Measurements from ENCODE around the gene GARIN5B.
"Not testable (repeated sequence)": the region's sequence is repeated elsewhere in the genome, so short reads cannot be mapped to it uniquely, and the experiment has no call there.

Gene GARIN5B

DNA sequence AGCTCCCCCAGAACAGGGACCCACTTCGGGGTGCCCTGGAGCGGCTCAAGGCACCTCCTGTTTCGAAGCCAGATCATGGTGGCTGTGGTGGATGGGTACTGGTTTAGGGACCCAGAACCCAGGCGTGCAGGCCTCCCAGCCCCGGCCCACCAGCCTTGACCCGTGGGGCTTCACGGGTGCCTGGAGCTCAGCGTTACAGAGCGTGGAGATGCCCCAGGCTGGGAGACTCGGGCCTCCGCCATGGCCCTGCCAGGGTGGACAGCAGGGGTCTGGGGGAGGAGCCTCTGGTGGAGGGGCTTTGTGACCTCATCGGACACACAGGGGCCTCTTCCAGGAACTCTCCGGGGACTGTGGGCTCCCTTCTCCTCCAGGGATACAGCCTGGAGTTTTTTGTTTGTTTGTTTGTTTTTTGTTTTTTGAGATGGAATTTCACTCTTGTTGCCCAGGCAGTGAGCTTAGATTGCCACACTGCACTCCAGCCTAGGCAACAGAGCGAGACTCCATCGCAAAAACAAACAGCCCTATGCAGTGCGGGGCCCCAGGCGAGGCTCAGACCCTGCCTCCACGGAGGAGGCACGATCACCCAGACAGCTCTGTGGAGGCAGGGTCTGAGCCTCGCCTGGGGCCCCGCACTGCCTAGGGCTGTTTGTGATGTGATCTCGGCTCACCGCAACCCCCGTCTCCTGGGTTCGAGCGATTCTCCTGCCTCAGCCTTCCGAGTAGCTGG lies at the start of gene GARIN5B:
GARIN5B (minus strand) TSS at position 271 of the 727 bp plus-strand sequence; CDS start at position 77, 194 bp downstream.
- Mint-ChIP-seq H3K27me3 (ENCODE audit: low read depth) (peaks cover 10% of the 10 kb centered on the region), H3K9me3 (no peaks in the 10 kb centered on the region), H3K4me3 (no peak within 1 kb of the TSS), H3K27ac (no peak within 1 kb of the TSS), H3K4me1 (ENCODE audit: low read depth) (no peaks in the 10 kb centered on the region), H3K36me3 (ENCODE audit: low read depth) (no peaks in the 10 kb centered on the region)

DNA sequence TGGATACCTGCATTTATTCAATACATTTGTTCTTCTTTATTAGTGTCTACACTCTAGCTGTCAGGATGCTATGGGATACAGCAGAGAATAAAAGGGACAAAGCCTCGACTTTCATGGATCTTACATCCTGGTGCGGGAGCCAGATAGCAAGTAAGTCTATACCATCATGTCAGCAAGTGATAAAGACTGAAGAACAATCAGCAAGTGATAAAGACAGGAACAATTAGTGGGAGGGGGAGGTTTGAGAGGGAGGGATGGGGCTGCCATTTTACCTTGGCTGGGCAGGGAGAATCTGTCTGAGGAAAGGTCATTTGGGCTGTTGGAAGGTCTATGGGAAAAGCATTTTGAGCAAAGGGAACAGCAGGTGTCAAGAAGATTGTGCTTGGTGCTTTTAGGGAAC lies 47.1 kb upstream of the GARIN5B start:
- Mint-ChIP-seq H3K4me1 (ENCODE audit: low read depth) (peaks cover 22% of the 10 kb centered on the region), H3K27me3 (ENCODE audit: low read depth) (peaks cover 9% of the 10 kb centered on the region), H3K36me3 (ENCODE audit: low read depth) (peaks cover 20% of the 10 kb centered on the region), H3K27ac (peak overlapping the region; percentile 35), H3K9me3 (peaks cover 12% of the 10 kb centered on the region), H3K4me3 (no peak overlapping the region)

DNA sequence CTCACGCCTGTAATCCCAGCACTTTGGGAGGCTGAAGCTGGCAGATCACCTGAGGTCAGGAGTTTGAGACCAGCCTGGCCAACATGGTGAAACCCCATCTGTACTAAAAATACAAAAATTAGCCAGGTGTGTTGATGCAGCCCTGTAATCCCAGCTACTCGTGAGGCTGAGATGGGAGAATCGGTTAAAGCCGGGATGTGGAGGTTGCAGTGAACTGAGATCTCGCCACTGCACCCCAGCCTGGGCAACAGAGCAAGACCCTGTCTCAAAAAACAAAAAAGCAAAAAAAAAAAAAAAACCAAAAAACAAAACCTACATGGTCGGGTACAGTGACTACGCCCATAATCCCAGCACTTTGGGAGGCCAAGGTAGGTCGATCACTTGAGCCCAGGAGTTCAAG lies 46.1 kb upstream of the GARIN5B start:
- H3K4me3 Mint-ChIP-seq; H3K27me3 Mint-ChIP-seq (ENCODE audit: low read depth): not testable (repeated sequence)
- H3K36me3 Mint-ChIP-seq (ENCODE audit: low read depth) = peaks cover 20% of the 10 kb centered on the region
- H3K4me1 Mint-ChIP-seq (ENCODE audit: low read depth) = peaks cover 22% of the 10 kb centered on the region
- H3K27ac Mint-ChIP-seq = peak overlapping the region; percentile 73
- H3K9me3 Mint-ChIP-seq = peaks cover 12% of the 10 kb centered on the region

DNA sequence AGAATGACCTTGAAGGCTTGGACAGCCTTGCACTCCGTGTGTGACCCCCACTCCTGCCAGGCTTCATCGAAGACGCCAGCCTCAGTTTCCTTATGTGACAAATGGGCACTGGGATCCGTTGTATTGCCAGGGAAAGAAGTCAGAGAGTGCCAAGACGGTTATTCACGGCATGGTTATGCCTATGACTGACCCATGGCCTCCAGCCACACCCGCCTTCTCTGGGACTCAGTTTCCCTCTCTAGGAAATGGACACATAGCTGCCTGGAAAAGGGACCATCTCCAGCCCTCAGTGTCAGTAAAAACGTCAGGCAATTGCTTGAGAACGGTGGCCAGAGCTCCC lies 45.4 kb upstream of the GARIN5B start:
- peak overlapping the region; percentile 97 for H3K27ac Mint-ChIP-seq
- peaks cover 12% of the 10 kb centered on the region for H3K9me3 Mint-ChIP-seq
- H3K36me3 Mint-ChIP-seq (ENCODE audit: low read depth) = peaks cover 25% of the 10 kb centered on the region
- peaks cover 26% of the 10 kb centered on the region for H3K4me1 Mint-ChIP-seq (ENCODE audit: low read depth)
- H3K27me3 Mint-ChIP-seq (ENCODE audit: low read depth) = peaks cover 6% of the 10 kb centered on the region
- H3K4me3 Mint-ChIP-seq = peak overlapping the region; percentile 90

DNA sequence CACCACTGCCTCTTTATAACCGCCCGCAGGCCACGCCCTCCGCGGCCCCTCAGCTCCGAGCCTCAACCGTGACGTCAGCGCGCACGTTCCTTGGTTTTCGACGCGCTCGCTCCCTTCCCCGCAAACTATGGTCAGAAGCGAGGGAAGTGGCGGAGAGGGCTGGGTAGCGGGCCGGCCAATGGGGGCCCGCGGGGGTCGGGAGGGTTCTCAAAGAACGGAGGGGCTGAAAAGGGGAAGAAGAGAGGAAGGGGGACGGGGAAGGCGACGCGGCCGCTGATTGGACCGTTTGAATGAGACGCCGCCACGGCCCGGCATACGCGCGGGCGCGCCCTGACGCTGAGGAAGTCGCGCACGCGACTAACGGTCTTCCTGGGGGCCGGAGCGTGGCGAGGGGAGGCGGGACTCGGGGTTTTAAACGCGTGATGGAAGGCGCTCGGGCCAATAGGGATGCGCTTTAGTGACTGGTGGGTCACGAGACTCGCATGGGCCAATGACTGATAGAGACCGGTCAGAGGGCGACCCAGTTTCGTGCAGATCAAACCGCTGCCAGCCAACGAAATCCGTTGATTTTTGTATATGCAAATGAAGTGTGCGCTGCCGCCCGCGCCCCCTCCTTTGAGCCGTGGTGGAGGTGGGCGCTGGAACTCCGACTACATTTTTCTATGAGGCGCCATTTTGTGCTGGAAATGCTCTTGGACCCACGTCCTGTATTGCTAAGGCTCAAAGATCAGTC lies 44.9 kb upstream of the GARIN5B start:
- peaks cover 6% of the 10 kb centered on the region for H3K27me3 Mint-ChIP-seq (ENCODE audit: low read depth)
- H3K4me3 Mint-ChIP-seq = peak overlapping the region; percentile 90
- peaks cover 30% of the 10 kb centered on the region for H3K4me1 Mint-ChIP-seq (ENCODE audit: low read depth)
- peaks cover 30% of the 10 kb centered on the region for H3K36me3 Mint-ChIP-seq (ENCODE audit: low read depth)
- peaks cover 12% of the 10 kb centered on the region for H3K9me3 Mint-ChIP-seq
- peak overlapping the region; percentile 97 for H3K27ac Mint-ChIP-seq

DNA sequence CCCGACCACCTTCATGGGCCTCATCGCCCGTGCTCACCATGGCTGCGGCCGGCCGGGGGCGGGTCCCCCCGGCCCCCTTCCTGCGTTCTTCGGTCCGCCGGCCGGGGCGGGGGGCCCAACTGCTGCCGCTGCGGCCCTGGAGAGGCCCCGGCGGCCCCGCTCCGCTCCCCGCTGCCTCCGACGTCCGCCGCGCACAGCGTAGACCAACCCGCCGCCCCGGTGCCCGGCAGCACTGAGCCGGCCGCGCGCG lies 44.4 kb upstream of the GARIN5B start, which contains the start of gene UBE2S:
UBE2S (minus strand) TSS at position 239 of the 250 bp plus-strand sequence; CDS start at position 40, 199 bp downstream.
- peaks cover 12% of the 10 kb centered on the region for H3K9me3 Mint-ChIP-seq
- H3K27me3 Mint-ChIP-seq (ENCODE audit: low read depth) = not testable (repeated sequence)
- H3K4me3 Mint-ChIP-seq = peak within 1 kb of the TSS; percentile 90
- peaks cover 30% of the 10 kb centered on the region for H3K4me1 Mint-ChIP-seq (ENCODE audit: low read depth)
- H3K27ac Mint-ChIP-seq = peak within 1 kb of the TSS; percentile 97
- H3K36me3 Mint-ChIP-seq (ENCODE audit: low read depth) = peaks cover 33% of the 10 kb centered on the region

DNA sequence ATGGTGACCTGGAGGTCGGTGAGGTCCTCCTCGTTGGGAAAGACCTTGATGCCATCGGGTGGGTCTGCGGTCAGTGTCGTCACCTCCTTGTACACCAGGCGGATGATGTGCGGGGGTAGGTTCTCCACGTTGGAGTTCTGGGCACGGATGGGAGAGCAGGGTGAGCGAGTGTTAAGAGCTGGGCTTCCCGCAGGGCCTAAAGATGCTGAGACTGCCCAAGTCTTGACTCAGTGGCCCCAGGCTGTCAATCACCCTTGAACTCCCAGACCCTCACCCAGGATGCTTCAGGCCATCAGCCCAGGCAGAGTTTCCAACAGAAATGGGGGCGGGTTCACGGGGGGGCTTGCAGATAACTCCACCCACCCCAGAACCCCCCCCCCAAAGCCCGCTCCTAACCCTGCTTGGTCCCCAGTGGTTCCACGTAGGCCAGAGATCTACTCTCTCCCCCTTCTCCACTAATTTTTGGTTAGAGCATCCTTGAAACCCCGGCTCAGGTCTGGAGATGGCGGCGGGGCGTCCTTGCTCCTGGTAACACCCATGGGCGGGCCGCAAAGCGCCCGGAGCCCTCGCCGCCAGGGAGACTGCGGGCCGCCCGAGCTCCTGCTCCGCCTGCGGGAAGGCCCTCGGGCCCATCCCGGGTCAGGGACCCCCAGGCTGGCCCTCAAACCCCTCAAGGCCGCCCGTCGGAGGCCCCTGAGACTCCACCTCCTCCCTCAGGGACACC lies 43.9 kb upstream of the GARIN5B start:
- Mint-ChIP-seq H3K4me1 (ENCODE audit: low read depth) (peaks cover 33% of the 10 kb centered on the region), H3K4me3 (peak overlapping the region; percentile 90), H3K9me3 (peaks cover 12% of the 10 kb centered on the region), H3K36me3 (ENCODE audit: low read depth) (peaks cover 35% of the 10 kb centered on the region), H3K27ac (peak overlapping the region; percentile 84), H3K27me3 (ENCODE audit: low read depth) (peaks cover 6% of the 10 kb centered on the region)

DNA sequence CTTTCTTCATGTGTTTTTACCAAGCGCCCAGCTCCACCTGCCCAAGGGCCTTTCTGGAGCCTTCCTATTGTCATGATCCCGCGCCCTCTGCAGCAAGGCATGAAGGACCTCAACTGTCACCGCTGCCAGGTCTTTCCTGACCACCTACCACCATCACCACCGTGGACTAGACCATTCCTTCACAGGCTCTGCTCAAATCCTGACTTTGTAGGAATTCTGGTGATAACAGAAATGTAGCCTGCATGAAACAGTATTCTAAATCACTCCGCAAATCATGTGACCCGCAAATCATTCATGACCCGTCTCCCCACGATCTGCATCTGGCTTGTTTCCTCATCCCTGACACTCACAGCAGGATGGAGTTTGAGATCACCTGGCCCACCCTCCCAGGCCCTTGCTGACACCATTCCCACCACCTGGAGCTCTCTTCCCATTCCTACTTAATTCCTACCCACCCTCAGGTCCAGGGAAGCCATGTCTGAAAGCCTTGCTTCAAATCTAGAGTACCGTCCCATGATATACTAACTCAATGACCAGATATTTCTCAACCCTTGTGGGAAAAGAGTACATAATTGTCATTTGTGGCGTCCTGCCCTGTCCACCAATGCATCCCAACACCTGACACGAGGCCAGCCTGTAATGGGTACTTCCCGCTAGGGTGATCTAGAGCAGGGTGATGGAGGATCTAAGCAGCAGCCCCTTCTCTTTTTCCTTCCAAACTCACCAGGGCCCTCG lies 43.2 kb upstream of the GARIN5B start:
- peak overlapping the region; percentile 90 for H3K4me3 Mint-ChIP-seq
- peaks cover 38% of the 10 kb centered on the region for H3K36me3 Mint-ChIP-seq (ENCODE audit: low read depth)
- H3K4me1 Mint-ChIP-seq (ENCODE audit: low read depth) = peaks cover 36% of the 10 kb centered on the region
- H3K27ac Mint-ChIP-seq = peak overlapping the region; percentile 84
- peaks cover 12% of the 10 kb centered on the region for H3K9me3 Mint-ChIP-seq
- peaks cover 3% of the 10 kb centered on the region for H3K27me3 Mint-ChIP-seq (ENCODE audit: low read depth)

DNA sequence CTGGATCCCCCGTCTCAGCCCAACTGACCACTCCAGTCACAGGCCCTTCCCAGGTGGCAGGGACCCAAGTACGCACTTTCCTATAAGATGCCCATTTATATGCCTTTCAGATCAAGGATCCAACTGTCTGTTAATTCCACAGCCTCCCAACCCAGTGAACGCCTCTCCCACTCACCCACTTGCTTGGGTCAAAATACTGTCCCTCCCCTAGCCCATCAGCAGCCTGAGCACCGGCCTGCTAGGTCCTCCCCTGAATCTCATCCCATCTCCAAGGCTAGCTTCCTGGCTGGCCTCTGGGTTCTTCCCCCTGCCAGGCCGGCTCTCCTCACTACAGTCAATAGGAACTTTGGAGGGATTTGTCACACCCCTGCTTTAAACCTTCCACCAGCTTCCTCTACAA lies 42.6 kb upstream of the GARIN5B start:
- Mint-ChIP-seq H3K4me1 (ENCODE audit: low read depth) (peaks cover 36% of the 10 kb centered on the region), H3K27me3 (ENCODE audit: low read depth) (no peaks in the 10 kb centered on the region), H3K36me3 (ENCODE audit: low read depth) (peaks cover 41% of the 10 kb centered on the region)

DNA sequence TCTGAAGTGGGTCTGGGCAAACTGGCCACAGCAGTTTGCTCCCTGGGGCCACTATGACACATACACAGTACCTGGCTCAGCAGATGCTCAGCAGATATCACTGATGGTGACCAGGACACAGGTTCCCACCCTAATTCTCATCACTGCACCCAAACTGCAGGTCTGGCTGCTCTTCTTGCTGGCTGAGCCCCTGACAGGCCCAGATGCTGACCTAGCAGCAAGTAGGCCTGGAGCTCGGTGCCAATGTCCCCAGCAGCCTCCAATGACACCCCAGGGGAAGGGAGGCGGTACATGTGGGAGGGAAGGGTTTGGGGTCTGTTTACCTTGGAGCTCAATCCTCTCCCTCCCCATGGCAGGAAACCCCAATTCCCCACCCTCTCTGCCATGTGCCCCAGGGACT lies 39.4 kb upstream of the GARIN5B start:
- peaks cover 49% of the 10 kb centered on the region for H3K36me3 Mint-ChIP-seq (ENCODE audit: low read depth)
- no peaks in the 10 kb centered on the region for H3K27me3 Mint-ChIP-seq (ENCODE audit: low read depth)
- peaks cover 41% of the 10 kb centered on the region for H3K4me1 Mint-ChIP-seq (ENCODE audit: low read depth)

More for the DNA sequence above, 42.6 kb upstream of the GARIN5B start:
- Mint-ChIP-seq H3K27ac (peak overlapping the region; percentile 84), H3K9me3 (peaks cover 12% of the 10 kb centered on the region), H3K4me3 (peak overlapping the region; percentile 90)

DNA sequence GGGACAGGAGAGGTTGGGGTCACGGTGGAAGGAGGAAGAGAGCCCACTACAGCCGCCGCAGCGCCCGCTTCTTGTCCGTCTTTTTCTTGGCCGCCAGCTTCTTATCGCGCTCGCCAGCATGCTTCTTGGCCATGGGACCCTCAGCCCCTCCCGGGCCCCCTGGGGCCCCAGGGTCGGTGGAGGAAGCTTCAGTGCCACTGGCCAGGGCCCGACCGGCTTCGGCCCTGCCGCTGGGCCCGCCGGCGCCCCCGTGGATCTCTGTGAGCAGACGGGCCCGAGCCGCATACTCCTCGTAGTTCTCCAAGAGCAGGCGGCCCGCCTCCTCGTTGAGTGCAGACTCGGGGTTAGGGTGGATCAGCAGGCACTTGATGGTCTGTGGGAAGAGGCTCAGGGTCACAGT lies 38.3 kb upstream of the GARIN5B start:
- peaks cover 38% of the 10 kb centered on the region for H3K4me1 Mint-ChIP-seq (ENCODE audit: low read depth)

More for the DNA sequence above, 39.4 kb upstream of the GARIN5B start:
- Mint-ChIP-seq H3K27ac (no peak overlapping the region), H3K4me3 (no peak overlapping the region), H3K9me3 (no peaks in the 10 kb centered on the region)

DNA sequence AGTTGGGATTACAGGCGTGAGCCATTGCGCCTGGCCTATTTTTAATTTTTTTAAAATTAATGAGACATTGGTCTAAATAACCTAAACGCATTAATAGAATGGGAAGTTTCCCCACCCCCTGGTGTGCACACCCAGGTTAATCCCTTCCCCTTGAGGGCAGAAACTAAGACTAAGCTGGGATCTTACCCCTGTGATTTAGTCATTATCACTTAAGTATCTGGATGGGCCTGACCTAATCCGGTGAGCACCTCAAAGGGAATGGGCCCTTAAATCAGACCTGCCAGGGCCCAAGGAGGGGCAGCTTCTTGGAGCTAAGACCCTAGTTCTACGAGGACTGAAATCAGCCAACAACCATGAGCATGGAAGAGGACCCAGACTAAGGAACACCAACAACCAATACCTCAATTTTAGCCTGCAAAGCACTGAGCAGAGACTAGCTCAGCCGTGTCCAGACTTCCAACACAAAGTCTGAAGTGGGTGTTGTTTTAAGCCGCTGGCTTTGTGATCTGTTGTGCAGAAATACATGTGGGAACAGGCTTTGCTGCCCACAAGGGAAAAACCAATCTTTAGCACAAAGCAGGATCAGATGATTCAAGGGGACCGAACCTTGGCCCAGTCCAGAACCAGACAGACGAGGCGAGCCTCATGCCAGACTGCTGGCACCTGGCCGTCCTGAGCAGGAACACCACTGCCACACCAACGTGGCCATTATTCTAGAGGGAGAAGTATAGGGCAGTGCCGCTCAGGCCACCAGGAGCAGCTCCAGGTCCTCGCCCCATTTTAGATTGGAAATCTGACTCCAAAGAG lies 37.4 kb upstream of the GARIN5B start:
- Mint-ChIP-seq H3K27me3 (ENCODE audit: low read depth) (no peaks in the 10 kb centered on the region), H3K36me3 (ENCODE audit: low read depth) (peaks cover 34% of the 10 kb centered on the region), H3K4me1 (ENCODE audit: low read depth) (peaks cover 29% of the 10 kb centered on the region), H3K4me3 (no peak overlapping the region), H3K27ac (no peak overlapping the region), H3K9me3 (no peaks in the 10 kb centered on the region)

More for the DNA sequence above, 38.3 kb upstream of the GARIN5B start:
- H3K9me3 Mint-ChIP-seq; H3K4me3 Mint-ChIP-seq; H3K27ac Mint-ChIP-seq; H3K27me3 Mint-ChIP-seq (ENCODE audit: low read depth): not testable (repeated sequence)
- H3K36me3 Mint-ChIP-seq (ENCODE audit: low read depth) = peaks cover 43% of the 10 kb centered on the region

DNA sequence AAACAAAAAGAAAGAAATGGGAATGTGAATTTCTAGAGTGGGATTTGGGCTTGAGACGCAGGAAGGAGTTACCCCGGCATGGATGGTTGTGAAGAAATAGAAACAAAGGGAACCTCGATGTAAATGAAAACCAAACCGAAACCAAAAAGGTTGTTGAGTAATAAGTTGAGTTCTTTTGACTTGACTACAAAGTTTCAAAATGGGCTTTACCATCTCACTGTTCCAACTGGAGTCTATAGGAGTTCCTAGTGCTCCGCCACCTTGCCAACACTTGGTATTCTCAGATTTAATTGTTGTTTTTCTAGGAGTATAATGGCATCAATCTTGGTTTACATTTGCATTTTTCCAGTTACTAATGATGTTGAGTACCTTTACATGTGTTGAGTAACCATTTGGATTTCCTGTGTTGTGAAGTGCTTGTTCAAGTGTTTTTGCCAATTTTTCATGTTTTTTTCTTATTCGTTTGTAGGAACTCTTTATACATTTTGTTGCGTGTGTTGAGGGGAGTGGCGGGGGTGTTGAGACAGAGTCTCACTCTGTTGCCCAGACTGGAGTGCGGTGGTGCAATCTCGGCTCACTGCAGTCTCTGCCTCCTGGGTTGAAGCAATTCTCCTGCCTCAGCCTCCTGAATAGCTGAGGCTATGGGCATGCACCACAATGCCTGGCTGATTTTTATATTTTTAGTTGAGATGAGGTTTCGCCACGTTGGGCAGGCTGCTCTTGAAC lies 35.3 kb upstream of the GARIN5B start:
- peaks cover 24% of the 10 kb centered on the region for H3K4me1 Mint-ChIP-seq (ENCODE audit: low read depth)
- peak overlapping the region; percentile 77 for H3K27ac Mint-ChIP-seq
- no peaks in the 10 kb centered on the region for H3K9me3 Mint-ChIP-seq
- H3K27me3 Mint-ChIP-seq (ENCODE audit: low read depth) = no peaks in the 10 kb centered on the region
- H3K36me3 Mint-ChIP-seq (ENCODE audit: low read depth) = peaks cover 27% of the 10 kb centered on the region
- peak overlapping the region; percentile 19 for H3K4me3 Mint-ChIP-seq
